Measurements from ENCODE around the gene RASA4B. TPM values are rescaled to one million over a fixed set of nuclear protein-coding genes. Genes with fewer than 3 reads are reported as not detected.
"Not testable (repeated sequence)": the region's sequence is repeated elsewhere in the genome, so short reads cannot be mapped to it uniquely, and the experiment has no call there.

The RASA4B gene
- total RNA-seq, 2 experiments from 2014 or later, result 28.6 to 30.1 TPM

GRCh38 chr7:102527822-102528793, 10.5 kb upstream of the RASA4B start:
- H3K9me3 Mint-ChIP-seq (ENCODE audit: low read depth); DNase-seq; CTCF ChIA-PET; H3K4me3 Mint-ChIP-seq; ATAC-seq; H3K27me3 Mint-ChIP-seq; H3K4me1 Mint-ChIP-seq; POLR2A ChIA-PET; intact Hi-C loops (cut with DNase I, micrococcal nuclease); H3K27ac Mint-ChIP-seq; H3K36me3 Mint-ChIP-seq (ENCODE audit: low read depth): not testable (repeated sequence)

- DNase-seq; H3K27me3 Mint-ChIP-seq; H3K9me3 Mint-ChIP-seq (ENCODE audit: low read depth); H3K4me3 Mint-ChIP-seq; H3K36me3 Mint-ChIP-seq (ENCODE audit: low read depth); H3K4me1 Mint-ChIP-seq; POLR2A ChIA-PET; intact Hi-C loops (cut with DNase I, micrococcal nuclease); H3K27ac Mint-ChIP-seq; ATAC-seq; CTCF ChIA-PET: not testable (repeated sequence)
Measured at GRCh38 chr7:102527182-102527581, 9.6 kb upstream of the RASA4B start.

DNA sequence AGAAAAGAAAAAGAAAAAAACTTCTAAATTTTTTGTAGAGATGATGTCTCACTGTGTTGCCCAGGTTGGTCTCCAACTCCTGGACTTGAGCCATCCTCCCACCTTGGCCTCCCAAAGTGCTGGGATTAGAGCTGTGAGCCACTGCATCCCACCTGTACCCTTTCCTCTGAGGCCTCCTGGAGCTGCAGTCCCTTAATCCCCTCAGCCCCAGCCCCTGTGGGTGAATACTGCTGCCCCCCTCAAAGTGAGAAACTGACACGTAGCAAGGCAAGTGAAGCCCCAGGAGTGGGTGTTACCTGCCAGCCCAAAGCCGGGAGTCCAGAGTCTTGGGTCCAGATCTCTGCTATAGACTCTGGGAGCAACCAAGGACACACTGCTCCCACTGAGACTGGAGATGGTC, 7.2 kb upstream of the RASA4B start:
- ATAC-seq; CTCF ChIA-PET; H3K4me1 Mint-ChIP-seq; H3K27ac Mint-ChIP-seq; H3K9me3 Mint-ChIP-seq (ENCODE audit: low read depth); POLR2A ChIA-PET; H3K4me3 Mint-ChIP-seq; H3K36me3 Mint-ChIP-seq (ENCODE audit: low read depth); intact Hi-C loops (cut with DNase I, micrococcal nuclease); H3K27me3 Mint-ChIP-seq; DNase-seq: not testable (repeated sequence)

DNA sequence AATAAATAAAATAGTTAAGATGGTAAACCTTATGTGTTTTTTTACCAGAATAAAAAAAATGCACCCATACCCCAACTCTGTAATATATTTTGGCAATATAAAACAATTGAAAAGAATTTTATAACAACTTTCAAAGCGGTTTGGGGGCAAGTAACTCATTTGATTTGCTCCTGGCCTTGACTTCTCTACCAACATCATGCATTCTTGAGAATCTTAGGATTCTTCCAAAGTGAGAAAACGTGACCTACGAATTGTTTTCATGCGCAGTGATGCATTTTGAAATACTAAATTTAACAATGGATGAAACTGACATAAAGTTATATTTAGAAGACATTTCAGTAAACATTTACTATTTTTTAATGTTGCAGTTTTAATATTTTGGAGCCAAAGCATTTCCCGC, 3.2 kb upstream of the RASA4B start:
- H3K4me1 Mint-ChIP-seq; intact Hi-C loops (cut with DNase I, micrococcal nuclease); DNase-seq; POLR2A ChIA-PET; H3K27ac Mint-ChIP-seq; CTCF ChIA-PET; H3K9me3 Mint-ChIP-seq (ENCODE audit: low read depth); H3K36me3 Mint-ChIP-seq (ENCODE audit: low read depth); ATAC-seq; H3K27me3 Mint-ChIP-seq; H3K4me3 Mint-ChIP-seq: not testable (repeated sequence)

GRCh38 chr7:102516951-102517350, 626 bp downstream of the RASA4B start:
- CTCF ChIA-PET, POLR2A ChIA-PET: not testable (repeated sequence)

DNA sequence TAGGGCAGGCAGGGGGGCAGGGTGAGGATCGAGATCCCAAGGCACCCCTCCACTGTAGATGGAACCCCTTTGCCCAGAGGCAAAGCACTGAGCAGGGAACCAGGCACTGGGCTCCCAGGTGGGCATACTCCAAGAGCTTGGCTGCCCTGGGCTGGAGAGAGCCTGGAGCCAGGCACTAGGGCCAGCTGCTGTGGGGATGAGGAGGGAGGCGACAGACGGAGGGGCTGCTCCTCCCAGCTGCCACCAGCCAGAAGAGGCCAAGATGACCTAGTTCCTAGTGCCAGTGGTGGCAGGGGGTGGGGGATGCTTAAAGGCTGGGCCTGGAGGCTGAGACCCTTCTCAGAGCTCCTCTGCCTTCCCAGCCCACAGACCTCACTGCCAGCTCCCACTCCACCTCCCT, 1.7 kb downstream of the RASA4B start:
- H3K27ac Mint-ChIP-seq; H3K36me3 Mint-ChIP-seq (ENCODE audit: low read depth); CTCF ChIA-PET; H3K4me3 Mint-ChIP-seq; intact Hi-C loops (cut with DNase I, micrococcal nuclease); ATAC-seq; H3K4me1 Mint-ChIP-seq; POLR2A ChIA-PET; H3K9me3 Mint-ChIP-seq (ENCODE audit: low read depth); H3K27me3 Mint-ChIP-seq; DNase-seq: not testable (repeated sequence)

More at GRCh38 chr7:102516951-102517350, 626 bp downstream of the RASA4B start:
- H3K36me3 Mint-ChIP-seq (ENCODE audit: low read depth); H3K9me3 Mint-ChIP-seq (ENCODE audit: low read depth); DNase-seq; intact Hi-C loops (cut with DNase I, micrococcal nuclease); H3K27ac Mint-ChIP-seq; H3K4me1 Mint-ChIP-seq; H3K4me3 Mint-ChIP-seq; H3K27me3 Mint-ChIP-seq: not testable (repeated sequence)
- peak; percentile 37 for ATAC-seq

DNA sequence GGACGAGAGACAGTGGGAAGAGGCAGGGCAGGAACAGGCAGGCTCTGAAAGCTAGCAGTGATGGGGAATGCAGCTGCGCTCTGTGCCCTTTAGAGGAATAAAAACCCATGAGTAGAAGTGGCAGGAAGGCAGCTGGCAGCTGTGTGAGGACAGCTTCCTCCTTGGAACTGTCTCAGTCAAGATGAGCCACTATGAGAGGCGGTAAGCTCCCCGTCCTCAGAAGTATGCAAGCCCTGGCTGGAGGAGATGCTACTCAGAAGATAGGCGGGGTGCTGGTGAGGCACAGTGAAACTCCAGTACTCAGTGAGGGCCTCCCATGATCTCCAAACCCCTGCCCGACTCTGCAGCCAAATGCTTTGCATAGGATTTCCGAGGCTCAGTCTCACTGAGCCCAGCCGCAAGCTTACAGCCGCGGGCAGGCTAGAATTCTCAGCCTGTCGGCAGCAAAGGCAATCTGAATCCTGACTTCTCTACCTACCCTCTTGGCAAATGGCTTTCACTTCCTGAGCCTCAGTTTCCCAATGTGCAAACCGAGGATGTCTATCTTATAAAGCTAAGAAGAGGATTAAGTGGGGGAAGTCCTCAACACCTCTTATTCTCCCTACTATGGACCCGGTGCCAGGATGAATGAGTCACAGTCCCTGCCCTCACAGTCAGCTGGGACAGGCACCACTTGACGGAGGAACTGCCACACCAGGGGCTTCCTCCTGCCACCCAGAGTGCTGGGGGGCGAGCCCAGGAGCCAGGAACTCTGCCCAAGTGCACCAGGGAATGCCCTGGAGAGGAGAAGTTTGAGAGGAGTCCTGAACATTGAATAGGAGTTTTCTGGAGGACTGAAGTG, 2.5 kb downstream of the RASA4B start:
- H3K4me1 Mint-ChIP-seq; H3K36me3 Mint-ChIP-seq (ENCODE audit: low read depth); POLR2A ChIA-PET; H3K9me3 Mint-ChIP-seq (ENCODE audit: low read depth); H3K27me3 Mint-ChIP-seq; H3K27ac Mint-ChIP-seq; intact Hi-C loops (cut with DNase I, micrococcal nuclease); H3K4me3 Mint-ChIP-seq; CTCF ChIA-PET: not testable (repeated sequence)
- peak; percentile 20 for DNase-seq
- ATAC-seq, result peak; percentile 3

- POLR2A ChIA-PET, ATAC-seq, H3K4me3 Mint-ChIP-seq: not testable (repeated sequence)
Measured at GRCh38 chr7:102512642-102513221, 4.8 kb downstream of the RASA4B start.

DNA sequence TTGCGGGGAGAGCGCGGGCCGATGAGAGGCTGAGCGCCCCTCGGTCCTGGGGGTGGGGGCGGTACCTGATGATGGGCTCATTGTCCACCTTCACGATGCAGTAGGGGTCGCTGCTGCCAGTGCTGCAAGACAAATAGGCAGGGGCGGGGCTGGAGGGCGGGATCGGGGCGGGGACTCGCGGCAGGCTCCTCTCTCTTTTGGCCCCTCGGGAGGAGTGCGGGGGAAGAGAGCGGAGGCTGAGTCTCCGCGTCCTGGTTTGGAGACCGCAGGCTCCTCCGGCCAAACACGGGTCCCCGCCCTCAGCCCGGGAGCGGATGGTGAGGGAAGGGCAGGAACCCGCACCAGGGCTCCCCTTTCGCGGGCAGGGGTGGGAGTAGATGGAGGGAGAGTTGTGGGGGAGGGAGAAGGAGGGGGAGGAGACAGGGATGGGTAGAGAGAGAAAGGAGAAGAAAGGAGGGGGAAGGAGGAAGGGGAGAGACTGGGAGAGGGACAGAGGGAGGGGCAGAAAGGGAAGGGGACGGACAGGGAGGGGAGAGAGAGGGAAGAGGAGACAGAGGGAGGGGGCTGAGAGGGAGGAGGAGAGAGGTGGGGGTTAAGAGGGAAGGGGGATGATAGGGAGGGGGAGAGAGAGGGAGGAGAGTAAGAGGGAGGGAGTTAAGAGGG, 5.6 kb downstream of the RASA4B start:
- POLR2A ChIA-PET; CTCF ChIA-PET; H3K4me3 Mint-ChIP-seq; H3K9me3 Mint-ChIP-seq (ENCODE audit: low read depth); DNase-seq; H3K4me1 Mint-ChIP-seq; H3K36me3 Mint-ChIP-seq (ENCODE audit: low read depth); H3K27me3 Mint-ChIP-seq; H3K27ac Mint-ChIP-seq; intact Hi-C loops (cut with DNase I, micrococcal nuclease): not testable (repeated sequence)
- peak; percentile 78 for ATAC-seq

More at GRCh38 chr7:102512642-102513221, 4.8 kb downstream of the RASA4B start:
- H3K36me3 Mint-ChIP-seq (ENCODE audit: low read depth); H3K9me3 Mint-ChIP-seq (ENCODE audit: low read depth); CTCF ChIA-PET; intact Hi-C loops (cut with DNase I, micrococcal nuclease); H3K27me3 Mint-ChIP-seq; H3K27ac Mint-ChIP-seq; H3K4me1 Mint-ChIP-seq: not testable (repeated sequence)
- peak; percentile 18 for DNase-seq

DNA sequence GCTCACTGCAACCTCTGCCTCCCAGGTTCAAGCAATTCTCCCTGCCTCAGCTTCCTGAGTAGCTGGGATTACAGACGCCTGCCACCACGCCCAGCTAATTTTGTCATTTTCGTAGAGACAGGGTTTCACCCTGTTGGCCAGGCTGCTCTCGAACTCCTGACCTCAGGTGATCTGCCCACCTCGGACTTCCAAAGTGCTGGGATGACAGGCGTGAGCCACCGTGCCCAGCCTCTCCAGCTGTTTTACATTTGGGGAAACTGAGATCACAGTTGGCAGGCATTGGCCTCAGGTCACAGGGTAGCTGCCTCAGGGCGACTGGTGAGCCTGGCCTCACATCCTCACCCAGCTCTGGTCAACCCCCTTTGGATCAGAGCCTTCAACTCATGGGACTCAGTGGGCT, 7.0 kb downstream of the RASA4B start:
- H3K9me3 Mint-ChIP-seq (ENCODE audit: low read depth); ATAC-seq; POLR2A ChIA-PET; H3K27ac Mint-ChIP-seq; intact Hi-C loops (cut with DNase I, micrococcal nuclease); CTCF ChIA-PET; H3K4me3 Mint-ChIP-seq; H3K27me3 Mint-ChIP-seq; H3K36me3 Mint-ChIP-seq (ENCODE audit: low read depth); DNase-seq; H3K4me1 Mint-ChIP-seq: not testable (repeated sequence)

DNA sequence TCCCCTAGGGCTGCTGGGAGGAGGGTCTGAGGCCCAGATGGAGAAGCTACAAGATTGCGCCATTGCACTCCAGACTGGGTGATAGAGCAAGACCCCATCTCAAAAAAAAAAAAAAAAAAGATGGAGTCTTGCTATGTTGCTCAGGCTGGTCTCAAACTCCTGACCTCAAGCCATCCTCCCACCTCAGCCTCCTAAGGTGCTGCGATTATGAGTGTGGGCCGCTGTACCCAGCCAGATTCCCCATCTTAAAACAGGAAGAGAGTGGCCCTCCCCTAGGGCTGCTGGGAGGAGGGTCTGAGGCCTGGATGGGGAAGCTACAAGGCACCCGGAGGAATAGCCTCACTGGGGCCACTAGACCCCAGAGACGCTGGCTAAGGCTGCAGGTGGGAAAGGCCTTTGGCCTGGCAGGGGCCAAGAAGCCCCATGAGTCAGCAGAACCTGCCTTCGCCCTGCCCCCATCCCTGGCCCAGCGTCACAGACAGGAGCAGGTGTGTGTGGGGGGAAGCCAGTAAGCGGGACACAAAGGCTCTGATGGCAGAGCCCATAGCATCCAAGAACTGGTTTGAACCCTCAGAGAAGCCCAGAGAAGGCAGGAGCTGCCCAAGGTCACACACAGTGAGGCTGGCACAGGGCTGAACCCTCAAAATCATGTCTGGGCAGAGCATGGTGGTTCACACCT, 10.0 kb downstream of the RASA4B start:
- H3K4me1 Mint-ChIP-seq; H3K27ac Mint-ChIP-seq; H3K27me3 Mint-ChIP-seq; CTCF ChIA-PET; H3K9me3 Mint-ChIP-seq (ENCODE audit: low read depth); H3K4me3 Mint-ChIP-seq; DNase-seq; H3K36me3 Mint-ChIP-seq (ENCODE audit: low read depth); ATAC-seq; intact Hi-C loops (cut with DNase I, micrococcal nuclease); POLR2A ChIA-PET: not testable (repeated sequence)
